ENCODE results near the gene CYBRD1.

The CYBRD1 gene

GRCh38 chr2:171482877-171483276, 39.4 kb upstream of the CYBRD1 start:
- DNase-seq (no peak), ATAC-seq (ENCODE audit: insufficient read depth, low read depth) (no peak)
- Histone ChIP-seq H3K27ac (ENCODE audit: low read length) (no peak overlapping the region), H4K20me1 (ENCODE audit: insufficient read depth, low read length) (no peaks in the 10 kb centered on the region), H3K27me3 (ENCODE audit: insufficient read depth, low read length, poor library complexity) (no peaks in the 10 kb centered on the region), H3K9me3 (ENCODE audit: insufficient read depth, low read length, severe bottlenecking) (no peaks in the 10 kb centered on the region), H3K4me1 (ENCODE audit: insufficient read depth, low read length) (no peaks in the 10 kb centered on the region), H3K9ac (ENCODE audit: low read depth, low read length) (no peak overlapping the region), H3K4me3 (ENCODE audit: low read depth in 1 of 2, low read length in 2 of 2) (no peak overlapping the region), H3K36me3 (ENCODE audit: insufficient read depth, low read length) (peaks cover 26% of the 10 kb centered on the region; the same call in 1 of the 2 replicates), H2AFZ (ENCODE audit: low read depth, low read length) (no peak overlapping the region), H3K4me2 (ENCODE audit: insufficient read depth, low read length) (no peak overlapping the region), H3K79me2 (ENCODE audit: insufficient read depth, low read length) (no peaks in the 10 kb centered on the region)
- TF ChIP-seq, protein P1, sequence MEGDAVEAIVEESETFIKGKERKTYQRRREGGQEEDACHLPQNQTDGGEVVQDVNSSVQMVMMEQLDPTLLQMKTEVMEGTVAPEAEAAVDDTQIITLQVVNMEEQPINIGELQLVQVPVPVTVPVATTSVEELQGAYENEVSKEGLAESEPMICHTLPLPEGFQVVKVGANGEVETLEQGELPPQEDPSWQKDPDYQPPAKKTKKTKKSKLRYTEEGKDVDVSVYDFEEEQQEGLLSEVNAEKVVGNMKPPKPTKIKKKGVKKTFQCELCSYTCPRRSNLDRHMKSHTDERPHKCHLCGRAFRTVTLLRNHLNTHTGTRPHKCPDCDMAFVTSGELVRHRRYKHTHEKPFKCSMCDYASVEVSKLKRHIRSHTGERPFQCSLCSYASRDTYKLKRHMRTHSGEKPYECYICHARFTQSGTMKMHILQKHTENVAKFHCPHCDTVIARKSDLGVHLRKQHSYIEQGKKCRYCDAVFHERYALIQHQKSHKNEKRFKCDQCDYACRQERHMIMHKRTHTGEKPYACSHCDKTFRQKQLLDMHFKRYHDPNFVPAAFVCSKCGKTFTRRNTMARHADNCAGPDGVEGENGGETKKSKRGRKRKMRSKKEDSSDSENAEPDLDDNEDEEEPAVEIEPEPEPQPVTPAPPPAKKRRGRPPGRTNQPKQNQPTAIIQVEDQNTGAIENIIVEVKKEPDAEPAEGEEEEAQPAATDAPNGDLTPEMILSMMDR (IDR thresholded peaks at IDR 0.05; ENCODE audit: borderline replicate concordance, extremely low read depth, low read length, poor library complexity, severe bottlenecking): no peak
- no peak for TF ChIP-seq EZH2 (IDR thresholded peaks at IDR 0.05; ENCODE audit: borderline replicate concordance, low read depth, low read length, severe bottlenecking)

GRCh38 chr2:171483793-171484192, 38.5 kb upstream of the CYBRD1 start:
- H3K79me2 ChIP-seq (ENCODE audit: insufficient read depth, low read length): no peaks in the 10 kb centered on the region
- DNase-seq: no peak
- no peak overlapping the region for H2AFZ ChIP-seq (ENCODE audit: low read depth, low read length)
- H3K27me3 ChIP-seq (ENCODE audit: insufficient read depth, low read length, poor library complexity): no peaks in the 10 kb centered on the region
- H3K27ac ChIP-seq (ENCODE audit: low read length): no peak overlapping the region
- no peak for ATAC-seq (ENCODE audit: insufficient read depth, low read depth)
- no peaks in the 10 kb centered on the region for H3K9me3 ChIP-seq (ENCODE audit: insufficient read depth, low read length, severe bottlenecking)
- peaks cover 27% of the 10 kb centered on the region; the same call in 1 of the 2 replicates for H3K36me3 ChIP-seq (ENCODE audit: insufficient read depth, low read length)
- no peak overlapping the region for H3K4me3 ChIP-seq (ENCODE audit: low read depth in 1 of 2, low read length in 2 of 2)
- no peak overlapping the region for H3K4me2 ChIP-seq (ENCODE audit: insufficient read depth, low read length)
- H3K9ac ChIP-seq (ENCODE audit: low read depth, low read length): no peak overlapping the region
- no peaks in the 10 kb centered on the region for H4K20me1 ChIP-seq (ENCODE audit: insufficient read depth, low read length)
- H3K4me1 ChIP-seq (ENCODE audit: insufficient read depth, low read length): no peaks in the 10 kb centered on the region
- TF ChIP-seq, protein P1 (IDR thresholded peaks at IDR 0.05; ENCODE audit: borderline replicate concordance, extremely low read depth, low read length, poor library complexity, severe bottlenecking): no peak
- TF ChIP-seq EZH2 (IDR thresholded peaks at IDR 0.05; ENCODE audit: borderline replicate concordance, low read depth, low read length, severe bottlenecking): no peak

GRCh38 chr2:171485116-171485515, 37.2 kb upstream of the CYBRD1 start:
- Histone ChIP-seq H4K20me1 (ENCODE audit: insufficient read depth, low read length) (no peaks in the 10 kb centered on the region), H3K4me1 (ENCODE audit: insufficient read depth, low read length) (no peaks in the 10 kb centered on the region), H2AFZ (ENCODE audit: low read depth, low read length) (no peak overlapping the region), H3K9me3 (ENCODE audit: insufficient read depth, low read length, severe bottlenecking) (no peaks in the 10 kb centered on the region), H3K79me2 (ENCODE audit: insufficient read depth, low read length) (no peaks in the 10 kb centered on the region), H3K36me3 (ENCODE audit: insufficient read depth, low read length) (peaks cover 25% of the 10 kb centered on the region; the same call in 1 of the 2 replicates), H3K27ac (ENCODE audit: low read length) (no peak overlapping the region), H3K9ac (ENCODE audit: low read depth, low read length) (no peak overlapping the region), H3K4me3 (ENCODE audit: low read depth in 1 of 2, low read length in 2 of 2) (no peak overlapping the region), H3K27me3 (ENCODE audit: insufficient read depth, low read length, poor library complexity) (no peaks in the 10 kb centered on the region), H3K4me2 (ENCODE audit: insufficient read depth, low read length) (no peak overlapping the region)
- TF ChIP-seq EZH2 (IDR thresholded peaks at IDR 0.05; ENCODE audit: borderline replicate concordance, low read depth, low read length, severe bottlenecking): no peak
- TF ChIP-seq, protein P1 (IDR thresholded peaks at IDR 0.05; ENCODE audit: borderline replicate concordance, extremely low read depth, low read length, poor library complexity, severe bottlenecking): no peak
- ATAC-seq (ENCODE audit: insufficient read depth, low read depth) (no peak), DNase-seq (no peak)

DNA sequence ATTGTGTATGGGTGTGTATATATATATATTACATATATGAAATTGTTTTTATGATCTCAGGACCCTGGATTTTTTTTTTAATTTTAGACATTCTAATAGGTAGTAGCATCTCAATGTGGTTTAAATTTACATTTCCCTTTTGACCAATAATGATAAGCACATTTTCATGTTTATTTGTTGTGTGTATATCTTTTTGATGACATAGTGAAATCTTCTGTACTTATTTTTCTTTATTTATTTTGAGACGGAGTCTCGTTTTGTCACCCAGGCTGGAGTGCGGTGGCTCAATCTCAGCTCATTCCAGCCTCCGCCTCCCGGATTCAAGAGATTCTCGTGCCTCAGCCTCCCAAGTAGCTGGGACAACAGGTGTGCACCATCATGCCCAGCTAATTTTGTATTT, 35.1 kb upstream of the CYBRD1 start:
- Histone ChIP-seq H3K27ac (ENCODE audit: low read length) (no peak overlapping the region), H3K4me3 (ENCODE audit: low read depth in 1 of 2, low read length in 2 of 2) (no peak overlapping the region), H4K20me1 (ENCODE audit: insufficient read depth, low read length) (no peaks in the 10 kb centered on the region), H3K27me3 (ENCODE audit: insufficient read depth, low read length, poor library complexity) (no peaks in the 10 kb centered on the region), H3K9ac (ENCODE audit: low read depth, low read length) (no peak overlapping the region), H3K9me3 (ENCODE audit: insufficient read depth, low read length, severe bottlenecking) (no peaks in the 10 kb centered on the region), H3K4me2 (ENCODE audit: insufficient read depth, low read length) (no peak overlapping the region), H3K4me1 (ENCODE audit: insufficient read depth, low read length) (no peaks in the 10 kb centered on the region), H3K36me3 (ENCODE audit: insufficient read depth, low read length) (peaks cover 16% of the 10 kb centered on the region; the same call in 1 of the 2 replicates), H2AFZ (ENCODE audit: low read depth, low read length) (no peak overlapping the region), H3K79me2 (ENCODE audit: insufficient read depth, low read length) (no peaks in the 10 kb centered on the region)
- no peak for ATAC-seq (ENCODE audit: insufficient read depth, low read depth)
- TF ChIP-seq, protein P1 (IDR thresholded peaks at IDR 0.05; ENCODE audit: borderline replicate concordance, extremely low read depth, low read length, poor library complexity, severe bottlenecking): no peak
- no peak for TF ChIP-seq EZH2 (IDR thresholded peaks at IDR 0.05; ENCODE audit: borderline replicate concordance, low read depth, low read length, severe bottlenecking)
- no peak for DNase-seq
